Testis (tissue), 3 donors: ENCODE data around the gene KRTAP4-16. TPM values are rescaled to one million over a fixed set of nuclear protein-coding genes. Genes with fewer than 3 reads are reported as not detected.

Experiments
- DNase-seq: peaks from one replicate; pipeline ENCODE4 v3.0.0-alpha.2; 2019
- H3K27ac ChIP-seq, 2 donors: fragments of 200-600 bp; sonication (generic); one replicate each; pipeline ENCODE4 v1.5.1; 2019
- H3K27me3 ChIP-seq: fragments of 200-600 bp; sonication (generic); one replicate; pipeline ENCODE4 v1.5.1; 2019
- H3K36me3 ChIP-seq: fragments of 200-600 bp; sonication (generic); one replicate; pipeline ENCODE4 v1.5.1; 2017; ENCODE audit warnings: low read depth; ENCODE audit errors: missing control alignments
- H3K4me1 ChIP-seq: fragments of 200-600 bp; sonication (generic); one replicate; pipeline ENCODE4 v1.5.1; 2019
- H3K4me3 ChIP-seq, 2 donors: fragments of 200-600 bp; sonication (generic); one replicate each; pipeline ENCODE4 v1.5.1; 2017 to 2019
- H3K9me3 ChIP-seq: fragments of 200-600 bp; sonication (generic); one replicate; pipeline ENCODE4 v1.5.1; 2017
- CTCF ChIP-seq, 3 experiments: fragments of 450-650 bp in 2 of 3; fragments of 200-600 bp in 1 of 3; sonication (generic) in 1 of 3; IDR thresholded peaks; one replicate each; pipeline ENCODE4 v1.5.1; 2016 to 2019; ENCODE audit warnings: antibody characterized with exemption in 3 of 3, mild to moderate bottlenecking in 2 of 3, moderate library complexity in 1 of 3
- POLR2A ChIP-seq: fragments of 450-650 bp; IDR thresholded peaks from one replicate; pipeline ENCODE4 v1.6.1; 2017; ENCODE audit warnings: antibody characterized with exemption, mild to moderate bottlenecking, moderate library complexity
- WGBS, 2 donors: methylation state at CpG; one replicate each; pipeline ENCODE4 v1.1.5; 2018; 5-methylcytosine and 5-hydroxymethylcytosine counted together
- intact Hi-C: fragments of 100-400 bp; cut with DNase I; formaldehyde crosslinking; loops from one replicate; pipeline ENCODE4 v1.15.1; 2023; ENCODE audit warnings: low total_unique reads
- polyA plus RNA-seq: library from polyadenylated mRNA; stranded (reverse); fragments of 350-450 nt; fragmentation: Illumina TruSeq; extraction: RNeasy Lipid Tissue Mini Kit (QIAGEN cat#74804); gene quantifications from one replicate; pipeline ENCODE4 v1.2.3, GENCODE V29; 2014; ENCODE audit warnings: low read depth, low replicate concordance; ENCODE audit not compliant: insufficient read depth
- total RNA-seq, 2 donors: library from RNA; depleted of rRNA; stranded (reverse); fragments of >200 nt; gene quantifications; one replicate each; pipeline ENCODE4 v1.2.3, GENCODE V29; 2016

KRTAP4-16 gene
- total and polyA plus RNA-seq, 3 donors from 2014 or later, result not detected

- Histone ChIP-seq H3K4me3 (no peak overlapping the region), H3K9me3 (no peaks in the 10 kb centered on the region), H3K4me1 (no peaks in the 10 kb centered on the region), H3K27me3 (no peaks in the 10 kb centered on the region), H3K27ac (no peak overlapping the region), H3K36me3 (no peaks in the 10 kb centered on the region)
- 90 to 96% methylated on average over 4 of the region's 4 CpGs for WGBS, 2 donors
- no peak for DNase-seq
- intact Hi-C loops, result no loop called here
- TF ChIP-seq CTCF (IDR thresholded peaks at IDR 0.05), result no peak
- no peak for TF ChIP-seq POLR2A
These were observed 48.0 kb downstream of the KRTAP4-16 start for GRCh38 chr17:41054025-41054424.

GRCh38 chr17:41052566-41052965 lies 49.4 kb downstream of the KRTAP4-16 start:
- intact Hi-C loops, result no loop called here
- TF ChIP-seq POLR2A (no peak), CTCF (IDR thresholded peaks at IDR 0.05) (no peak)
- Histone ChIP-seq H3K9me3 (no peaks in the 10 kb centered on the region), H3K36me3 (no peaks in the 10 kb centered on the region), H3K27ac (no peak overlapping the region), H3K4me1 (no peaks in the 10 kb centered on the region), H3K4me3 (no peak overlapping the region), H3K27me3 (no peaks in the 10 kb centered on the region)
- DNase-seq, result no peak

Other genes with a start within 250 kb of the KRTAP4-16 start
Only the 30 nearest of the 39 such genes appear.
- not detected for gene KRT39, start 135.3 kb downstream of the KRTAP4-16 start, total RNA-seq
- not detected for gene KRT39, start 135.3 kb downstream of the KRTAP4-16 start, polyA plus RNA-seq
- gene KRT40, start 117.9 kb downstream of the KRTAP4-16 start, total RNA-seq, result under 1 TPM in 1 of 2 donors, not detected in 1; 0.16 TPM
- 0.45 TPM for gene KRT40, start 117.9 kb downstream of the KRTAP4-16 start, polyA plus RNA-seq
- gene KRTAP3-3, start 108.0 kb downstream of the KRTAP4-16 start, total RNA-seq, result not detected
- not detected for gene KRTAP3-3, start 108.0 kb downstream of the KRTAP4-16 start, polyA plus RNA-seq
- gene KRTAP3-2, start 102.3 kb downstream of the KRTAP4-16 start, total RNA-seq, result not detected
- gene KRTAP3-2, start 102.3 kb downstream of the KRTAP4-16 start, polyA plus RNA-seq, result not detected
- gene KRTAP3-1, start 93.1 kb downstream of the KRTAP4-16 start, total RNA-seq, result not detected
- not detected for gene KRTAP3-1, start 93.1 kb downstream of the KRTAP4-16 start, polyA plus RNA-seq
- not detected for gene KRTAP1-5, start 75.0 kb downstream of the KRTAP4-16 start, total RNA-seq
- not detected for gene KRTAP1-5, start 75.0 kb downstream of the KRTAP4-16 start, polyA plus RNA-seq
- gene KRTAP1-4, start 72.0 kb downstream of the KRTAP4-16 start, total RNA-seq, result not detected
- gene KRTAP1-4, start 72.0 kb downstream of the KRTAP4-16 start, polyA plus RNA-seq, result not detected
- gene KRTAP1-3, start 67.3 kb downstream of the KRTAP4-16 start, total RNA-seq, result not detected
- not detected for gene KRTAP1-3, start 67.3 kb downstream of the KRTAP4-16 start, polyA plus RNA-seq
- not detected for gene KRTAP1-1, start 60.8 kb downstream of the KRTAP4-16 start, total RNA-seq
- not detected for gene KRTAP1-1, start 60.8 kb downstream of the KRTAP4-16 start, polyA plus RNA-seq
- not detected for gene KRTAP2-1, start 54.9 kb downstream of the KRTAP4-16 start, total RNA-seq
- gene KRTAP2-1, start 54.9 kb downstream of the KRTAP4-16 start, polyA plus RNA-seq, result not detected
- not detected for gene KRTAP2-2, start 47.0 kb downstream of the KRTAP4-16 start, total RNA-seq
- gene KRTAP2-2, start 47.0 kb downstream of the KRTAP4-16 start, polyA plus RNA-seq, result not detected
- gene KRTAP2-3, start 42.1 kb downstream of the KRTAP4-16 start, total RNA-seq, result not detected
- not detected for gene KRTAP2-3, start 42.1 kb downstream of the KRTAP4-16 start, polyA plus RNA-seq
- not detected for gene KRTAP2-4, start 36.3 kb downstream of the KRTAP4-16 start, total RNA-seq
- not detected for gene KRTAP2-4, start 36.3 kb downstream of the KRTAP4-16 start, polyA plus RNA-seq
- gene KRTAP4-7, start 18.1 kb downstream of the KRTAP4-16 start, total RNA-seq, result not detected
- gene KRTAP4-7, start 18.1 kb downstream of the KRTAP4-16 start, polyA plus RNA-seq, result not detected
- gene KRTAP4-8, start 4.1 kb downstream of the KRTAP4-16 start, total RNA-seq, result not detected
- not detected for gene KRTAP4-8, start 4.1 kb downstream of the KRTAP4-16 start, polyA plus RNA-seq
- not detected for gene KRTAP4-9, start 3.2 kb upstream of the KRTAP4-16 start, total RNA-seq
- gene KRTAP4-9, start 3.2 kb upstream of the KRTAP4-16 start, polyA plus RNA-seq, result not detected
- not detected for gene KRTAP4-11, start 16.2 kb upstream of the KRTAP4-16 start, total RNA-seq
- not detected for gene KRTAP4-11, start 16.2 kb upstream of the KRTAP4-16 start, polyA plus RNA-seq
- gene KRTAP4-12, start 22.0 kb upstream of the KRTAP4-16 start, total RNA-seq, result not detected
- not detected for gene KRTAP4-12, start 22.0 kb upstream of the KRTAP4-16 start, polyA plus RNA-seq
- not detected for gene KRTAP4-6, start 38.3 kb upstream of the KRTAP4-16 start, total RNA-seq
- not detected for gene KRTAP4-6, start 38.3 kb upstream of the KRTAP4-16 start, polyA plus RNA-seq
- not detected for gene KRTAP4-5, start 47.6 kb upstream of the KRTAP4-16 start, total RNA-seq
- gene KRTAP4-5, start 47.6 kb upstream of the KRTAP4-16 start, polyA plus RNA-seq, result not detected
- not detected for gene KRTAP4-4, start 58.5 kb upstream of the KRTAP4-16 start, total RNA-seq
- not detected for gene KRTAP4-4, start 58.5 kb upstream of the KRTAP4-16 start, polyA plus RNA-seq
- not detected for gene KRTAP4-3, start 66.0 kb upstream of the KRTAP4-16 start, total RNA-seq
- not detected for gene KRTAP4-3, start 66.0 kb upstream of the KRTAP4-16 start, polyA plus RNA-seq
- gene KRTAP4-2, start 76.0 kb upstream of the KRTAP4-16 start, total RNA-seq, result not detected
- not detected for gene KRTAP4-2, start 76.0 kb upstream of the KRTAP4-16 start, polyA plus RNA-seq
- gene KRTAP4-1, start 82.7 kb upstream of the KRTAP4-16 start, total RNA-seq, result not detected
- not detected for gene KRTAP4-1, start 82.7 kb upstream of the KRTAP4-16 start, polyA plus RNA-seq
- not detected for gene KRTAP9-1, start 87.7 kb upstream of the KRTAP4-16 start, total RNA-seq
- gene KRTAP9-1, start 87.7 kb upstream of the KRTAP4-16 start, polyA plus RNA-seq, result not detected
- not detected for gene KRTAP9-2, start 124.4 kb upstream of the KRTAP4-16 start, total RNA-seq
- gene KRTAP9-2, start 124.4 kb upstream of the KRTAP4-16 start, polyA plus RNA-seq, result not detected
- gene KRTAP9-3, start 130.2 kb upstream of the KRTAP4-16 start, total RNA-seq, result not detected
- gene KRTAP9-3, start 130.2 kb upstream of the KRTAP4-16 start, polyA plus RNA-seq, result not detected
- not detected for gene KRTAP9-8, start 135.8 kb upstream of the KRTAP4-16 start, total RNA-seq
- not detected for gene KRTAP9-8, start 135.8 kb upstream of the KRTAP4-16 start, polyA plus RNA-seq
- gene KRTAP9-4, start 147.5 kb upstream of the KRTAP4-16 start, total RNA-seq, result not detected
- not detected for gene KRTAP9-4, start 147.5 kb upstream of the KRTAP4-16 start, polyA plus RNA-seq
- gene KRTAP9-9, start 153.2 kb upstream of the KRTAP4-16 start, total RNA-seq, result not detected
- not detected for gene KRTAP9-9, start 153.2 kb upstream of the KRTAP4-16 start, polyA plus RNA-seq